GM12891 (cell line): ENCODE measurements around the gene GDF7.

Experiments used
- PAX5 ChIP-seq: IDR thresholded peaks from 2 replicates; pipeline ENCODE4 v1.6.1; 2011; ENCODE audit warnings: low read length, moderate library complexity, mild to moderate bottlenecking; ENCODE audit not compliant: insufficient read depth, severe bottlenecking
- POLR2A ChIP-seq: IDR thresholded peaks from 2 replicates; pipeline ENCODE4 v1.6.1; 2011; ENCODE audit warnings: low read depth, low read length, control low read depth
- POLR2AphosphoS5 ChIP-seq: IDR thresholded peaks from 2 replicates; pipeline ENCODE4 v1.6.1; 2011; ENCODE audit warnings: low read depth, low read length, control low read depth
- SPI1 ChIP-seq: IDR thresholded peaks from 2 replicates; pipeline ENCODE4 v1.6.1; 2011; ENCODE audit warnings: low read depth, low read length, control low read depth
- TAF1 ChIP-seq: IDR thresholded peaks from 2 replicates; pipeline ENCODE4 v1.6.1; 2011; ENCODE audit warnings: low read depth, low read length, control low read depth

DNA sequence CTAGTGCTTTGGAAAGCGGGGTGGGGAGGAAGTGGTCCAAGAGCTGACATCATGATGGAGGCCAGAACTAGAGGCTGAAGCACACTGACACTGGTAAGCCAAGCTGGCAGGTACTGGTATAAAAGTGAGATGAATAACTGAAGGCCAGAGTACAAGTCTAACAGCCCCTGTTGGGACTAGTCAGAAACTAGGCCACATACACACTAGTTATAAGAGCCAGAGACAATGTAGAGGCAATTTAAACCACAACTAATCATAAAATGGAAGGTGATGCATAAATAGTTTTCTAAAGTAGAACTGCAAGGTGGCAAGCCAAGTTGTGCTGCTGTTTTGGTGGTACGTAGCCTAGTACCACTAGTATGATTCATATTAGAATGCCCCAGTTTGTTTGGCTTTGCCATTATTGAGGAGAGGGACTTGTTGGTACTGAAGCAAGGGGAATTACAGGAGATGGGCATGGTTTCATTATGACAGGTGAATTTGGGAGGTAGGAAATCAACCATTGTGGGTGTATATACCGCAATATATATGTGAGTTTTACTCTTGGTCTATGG, 57.6 kb downstream of the GDF7 start:
- TF ChIP-seq POLR2A = no peak
- no peak for TF ChIP-seq POLR2AphosphoS5
- no peak for TF ChIP-seq PAX5
- TF ChIP-seq TAF1 = no peak
- no peak for TF ChIP-seq SPI1
